RWPE2 (cell line): ENCODE results near the gene CDK3.

ENCODE experiments used
- ATAC-seq: fragments of 200-7000 bp; cut with Tn5 transposase; 3 replicates; pipeline ENCODE4 v1.9.1; 2021; ENCODE audit warnings: low read depth
- DNase-seq: peaks from one replicate; pipeline ENCODE4 v3.0.0-alpha.2; 2020; ENCODE audit warnings: low spot score
- H3K27ac ChIP-seq: fragments of 450-650 bp; 2 replicates; pipeline ENCODE4 v1.5.1; 2017; ENCODE audit warnings: mild to moderate bottlenecking; ENCODE audit not compliant: poor library complexity, severe bottlenecking
- H3K27me3 ChIP-seq: fragments of 250-450 bp; sonication (Bioruptor Pico); 2 replicates; pipeline ENCODE4 v1.5.1; 2021; ENCODE audit warnings: mild to moderate bottlenecking, moderate library complexity; ENCODE audit not compliant: insufficient read depth, poor library complexity, severe bottlenecking
- H3K36me3 ChIP-seq: fragments of 250-450 bp; sonication (Bioruptor Pico); 2 replicates; pipeline ENCODE4 v1.5.1; 2020; ENCODE audit warnings: low read depth, mild to moderate bottlenecking, moderate library complexity
- H3K4me1 ChIP-seq: fragments of 250-450 bp; sonication (Bioruptor Pico); 2 replicates; pipeline ENCODE4 v1.5.1; 2021; ENCODE audit warnings: mild to moderate bottlenecking, moderate library complexity; ENCODE audit not compliant: insufficient read depth, poor library complexity, severe bottlenecking
- H3K4me3 ChIP-seq: fragments of 250-450 bp; sonication (Bioruptor Pico); 2 replicates; pipeline ENCODE4 v1.5.1; 2021; ENCODE audit warnings: mild to moderate bottlenecking, moderate library complexity; ENCODE audit not compliant: severe bottlenecking
- H3K9me3 ChIP-seq: fragments of 250-450 bp; sonication (Bioruptor Pico); 2 replicates; pipeline ENCODE4 v1.5.1; 2021; ENCODE audit warnings: mild to moderate bottlenecking, moderate library complexity; ENCODE audit not compliant: severe bottlenecking
- CTCF ChIP-seq: fragments of 450-650 bp; IDR thresholded peaks from one replicate; pipeline ENCODE4 v1.5.1; 2017; ENCODE audit warnings: mild to moderate bottlenecking, moderate library complexity; ENCODE audit not compliant: poor library complexity, severe bottlenecking

The CDK3 gene

GRCh38 chr17:75981019-75981615 is 19.5 kb upstream of the CDK3 start:
- Histone ChIP-seq H3K36me3 (no peaks in the 10 kb centered on the region), H3K27me3 (no peaks in the 10 kb centered on the region), H3K4me1 (peaks cover 13% of the 10 kb centered on the region), H3K4me3 (no peak overlapping the region), H3K27ac (no peak overlapping the region), H3K9me3 (no peaks in the 10 kb centered on the region)
- DNase-seq (no peak), ATAC-seq (no peak)
- TF ChIP-seq CTCF: no peak

GRCh38 chr17:75983501-75984181 is 17.0 kb upstream of the CDK3 start:
- H3K27me3 ChIP-seq: no peaks in the 10 kb centered on the region
- H3K36me3 ChIP-seq: no peaks in the 10 kb centered on the region
- no peak for TF ChIP-seq CTCF
- H3K9me3 ChIP-seq: no peaks in the 10 kb centered on the region
- ATAC-seq (no peak), DNase-seq (no peak)
- peaks cover 5% of the 10 kb centered on the region for H3K4me1 ChIP-seq
- H3K4me3 ChIP-seq: no peak overlapping the region
- no peak overlapping the region for H3K27ac ChIP-seq

GRCh38 chr17:75985986-75986385 is 14.7 kb upstream of the CDK3 start:
- no peak for TF ChIP-seq CTCF
- no peak for ATAC-seq
- H3K27me3 ChIP-seq: no peaks in the 10 kb centered on the region
- H3K4me1 ChIP-seq: peaks cover 5% of the 10 kb centered on the region
- H3K36me3 ChIP-seq: no peaks in the 10 kb centered on the region
- no peak for DNase-seq
- no peak overlapping the region for H3K27ac ChIP-seq
- H3K9me3 ChIP-seq: no peaks in the 10 kb centered on the region
- H3K4me3 ChIP-seq: no peak overlapping the region

- Histone ChIP-seq H3K27me3 (no peaks in the 10 kb centered on the region), H3K4me3 (no peak overlapping the region), H3K9me3 (no peaks in the 10 kb centered on the region), H3K27ac (no peak overlapping the region), H3K36me3 (no peaks in the 10 kb centered on the region), H3K4me1 (peaks cover 5% of the 10 kb centered on the region)
- DNase-seq (no peak), ATAC-seq (no peak)
- TF ChIP-seq CTCF: no peak
Measured at GRCh38 chr17:75987041-75987440, 13.6 kb upstream of the CDK3 start.

GRCh38 chr17:75991396-75991795 is 9.3 kb upstream of the CDK3 start:
- no peak for DNase-seq
- H3K27me3 ChIP-seq: no peaks in the 10 kb centered on the region
- no peak for ATAC-seq
- no peak overlapping the region for H3K4me3 ChIP-seq
- H3K27ac ChIP-seq: no peak overlapping the region
- H3K4me1 ChIP-seq: no peaks in the 10 kb centered on the region
- H3K9me3 ChIP-seq: no peaks in the 10 kb centered on the region
- no peak for TF ChIP-seq CTCF
- H3K36me3 ChIP-seq: peaks cover 5% of the 10 kb centered on the region; the same call in 1 of the 2 replicates
